ENCODE data around the gene SYT1.
A peak's percentile ranks its signal among the peaks of the same experiment; 100 is the strongest.
"Not testable (repeated sequence)": the region's sequence is repeated elsewhere in the genome, so short reads cannot be mapped to it uniquely, and the experiment has no call there.

The SYT1 gene

GRCh38 chr12:79156846-79157463, 292.4 kb downstream of the SYT1 start:
- peak; percentile 14 for DNase-seq

DNA sequence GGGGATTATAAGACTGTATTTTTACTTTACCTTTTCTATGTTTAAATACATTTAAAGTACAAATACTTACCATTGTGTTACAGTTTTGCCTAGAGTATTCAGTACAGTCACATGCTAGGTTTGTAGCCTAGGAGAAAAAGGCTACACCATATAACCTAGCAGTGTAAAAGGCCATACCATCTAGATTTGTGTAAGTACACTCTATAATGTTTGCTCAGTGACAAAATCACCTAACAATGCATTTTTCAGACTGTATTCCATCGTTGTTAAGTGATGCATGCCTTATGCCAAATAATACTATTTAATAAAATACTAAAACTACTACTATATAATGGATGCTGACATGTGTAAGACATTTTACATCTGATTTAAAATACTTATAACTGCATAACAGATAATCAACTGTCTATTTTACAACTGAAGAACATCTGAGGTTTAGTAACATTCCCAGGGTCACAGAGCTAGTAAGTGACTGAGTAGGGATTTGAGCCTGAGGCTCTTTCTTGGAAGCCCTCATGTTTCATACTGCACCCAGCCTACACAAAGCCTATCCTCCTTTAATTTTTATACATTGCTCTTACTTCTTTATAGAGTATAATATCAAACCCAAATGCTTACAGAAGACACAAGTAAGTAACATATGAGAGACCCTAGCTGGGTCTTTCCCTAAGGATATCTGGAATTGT, 296.8 kb downstream of the SYT1 start:
- DNase-seq = peak; percentile 41

DNA sequence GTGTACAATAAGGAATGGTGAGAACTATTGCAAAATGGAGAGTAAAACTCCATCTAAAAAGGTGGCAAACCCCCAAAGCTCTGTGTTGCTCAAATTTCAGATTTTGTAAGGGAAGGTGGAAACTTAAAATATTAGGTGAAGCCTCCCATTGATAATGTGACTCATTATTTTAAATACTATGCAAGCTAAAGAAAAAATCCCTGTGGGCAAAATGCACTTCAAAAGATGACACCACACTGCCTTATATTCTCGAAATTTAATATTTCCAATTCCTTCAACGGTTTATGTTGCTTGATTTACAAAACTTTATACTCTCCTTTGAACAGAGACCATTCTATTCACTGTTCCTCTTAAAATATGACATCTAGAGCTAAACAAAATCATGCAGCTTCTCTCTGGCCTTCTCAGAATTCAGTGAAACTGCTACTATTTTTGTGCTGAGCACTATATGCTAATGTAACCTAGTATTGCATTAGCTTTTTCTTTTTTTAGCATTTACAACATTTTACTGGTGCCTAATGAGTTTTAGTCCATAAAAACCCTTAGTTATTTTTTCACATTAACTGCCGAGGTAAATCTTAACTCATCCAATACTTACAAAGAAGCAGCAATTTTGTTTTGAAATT, 297.7 kb downstream of the SYT1 start:
- DNase-seq = no peak

GRCh38 chr12:79162948-79163347, 298.4 kb downstream of the SYT1 start:
- no peak for DNase-seq

DNA sequence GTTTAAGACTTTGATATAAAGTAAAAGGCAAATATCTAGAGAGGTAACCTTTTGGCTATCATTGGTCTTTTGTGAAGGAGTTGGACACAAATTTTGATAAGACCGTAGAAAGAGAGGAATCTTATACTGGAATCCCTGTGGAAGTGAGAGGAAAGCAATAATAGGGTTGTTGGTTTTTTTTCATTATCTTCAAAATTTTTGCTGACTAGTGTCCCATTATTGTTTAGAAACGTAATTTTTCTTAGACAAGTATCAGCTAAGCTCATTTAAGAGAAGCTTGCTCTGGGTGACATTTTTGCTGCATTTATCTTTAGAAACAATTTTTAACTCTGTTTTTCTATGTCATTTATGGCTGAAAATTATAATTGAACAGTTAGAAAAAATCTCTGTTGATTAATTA, 300.3 kb downstream of the SYT1 start:
- no peak for DNase-seq

DNA sequence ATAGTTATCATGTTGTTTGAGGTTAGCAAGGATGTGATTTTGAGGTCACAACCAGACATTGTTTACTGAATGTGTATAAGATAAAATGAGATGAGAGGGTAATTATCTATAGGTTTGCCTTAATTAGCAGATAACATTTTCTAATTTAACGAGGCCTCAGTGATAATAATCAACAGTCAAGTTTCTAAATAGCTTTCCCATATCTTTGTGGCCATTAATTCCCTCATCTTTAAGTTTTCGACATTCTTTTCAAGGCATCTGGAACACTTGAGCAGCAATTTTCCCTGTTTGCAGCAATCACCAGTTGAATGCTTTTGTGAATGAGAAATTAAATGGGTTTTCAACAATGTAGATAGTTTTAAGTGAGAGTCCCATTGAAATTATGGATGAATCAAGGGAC, 304.1 kb downstream of the SYT1 start:
- no peak for DNase-seq

GRCh38 chr12:79174626-79175025, 310.1 kb downstream of the SYT1 start:
- DNase-seq = peak; percentile 58

DNA sequence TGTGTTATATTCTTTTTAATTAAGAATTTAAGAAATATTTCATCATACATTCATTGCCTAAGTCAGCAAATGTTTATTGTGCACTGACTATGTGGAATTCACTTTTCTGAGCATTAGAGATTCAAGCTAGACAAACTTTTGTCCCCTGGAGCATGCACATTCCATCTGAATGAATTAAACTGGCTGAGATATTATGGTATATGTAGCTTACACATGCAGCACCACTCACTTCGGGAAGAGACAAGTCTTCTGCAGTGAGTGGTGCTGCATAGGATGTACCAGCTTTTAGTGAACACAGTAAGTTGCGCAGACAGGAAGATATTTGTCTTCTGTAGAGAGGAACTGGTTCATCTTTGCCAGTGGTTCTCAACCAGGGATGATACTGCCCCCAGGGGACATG, 318.4 kb downstream of the SYT1 start:
- no peak for DNase-seq

DNA sequence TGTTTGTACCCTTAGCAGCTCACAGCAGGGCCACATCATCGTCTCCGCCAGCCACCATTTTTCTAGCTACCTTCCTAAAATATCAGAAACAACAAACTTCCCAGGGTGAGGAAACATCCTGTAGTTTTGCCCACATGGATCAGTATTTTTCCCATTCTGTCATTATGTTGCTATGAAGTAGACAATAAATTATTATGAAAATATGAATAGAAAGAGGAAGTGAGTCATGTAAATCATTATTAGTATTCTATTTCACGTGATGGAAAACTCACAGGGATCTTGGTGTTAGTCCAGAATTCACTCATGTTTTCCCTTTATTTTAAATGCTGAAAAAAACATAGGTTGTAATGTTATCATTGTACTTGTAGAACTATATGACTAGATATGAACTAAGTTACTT, 319.4 kb downstream of the SYT1 start:
- DNase-seq = no peak

GRCh38 chr12:79186506-79186905, 321.9 kb downstream of the SYT1 start:
- DNase-seq = no peak

- DNase-seq = no peak
Observed at GRCh38 chr12:79187032-79187431, 322.5 kb downstream of the SYT1 start.

GRCh38 chr12:79191391-79191790, 326.8 kb downstream of the SYT1 start:
- no peak for DNase-seq

DNA sequence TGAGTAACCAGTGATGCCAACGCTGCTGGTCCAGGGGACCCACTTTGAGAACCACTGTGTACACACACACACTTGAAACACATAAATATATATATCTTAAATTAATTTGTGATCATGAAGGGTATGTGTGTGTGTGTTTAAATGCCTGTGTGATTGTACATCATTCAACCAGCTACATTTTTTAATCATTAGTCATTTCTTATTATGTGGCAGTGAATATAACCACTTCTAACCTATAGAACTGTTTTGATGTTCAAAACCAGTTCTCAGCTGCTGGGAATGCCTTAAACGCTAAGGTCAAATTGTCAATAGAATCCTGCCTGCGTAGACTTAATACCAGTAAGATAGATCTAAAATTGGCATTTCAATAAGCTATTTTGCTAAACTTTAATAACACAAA, 330.0 kb downstream of the SYT1 start:
- DNase-seq = no peak

DNA sequence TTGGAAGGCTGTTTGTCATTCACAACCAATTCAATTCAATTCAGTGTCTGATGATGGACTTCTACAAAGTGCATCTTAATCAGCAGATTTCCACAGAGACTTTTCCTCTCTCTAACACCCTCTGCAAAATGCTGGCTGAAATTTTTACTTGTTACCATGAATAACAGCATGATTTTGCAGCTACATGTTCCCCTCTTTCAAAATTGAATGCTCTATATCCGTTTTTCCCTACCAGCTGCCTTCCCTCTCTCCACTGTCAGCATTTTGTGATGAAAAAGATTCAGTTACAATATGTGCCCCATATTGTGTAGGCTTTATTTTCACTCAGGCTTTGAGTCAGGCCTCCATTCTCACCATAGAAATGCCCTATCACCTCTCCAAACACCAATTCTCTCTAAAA, 334.6 kb downstream of the SYT1 start:
- no peak for DNase-seq

DNA sequence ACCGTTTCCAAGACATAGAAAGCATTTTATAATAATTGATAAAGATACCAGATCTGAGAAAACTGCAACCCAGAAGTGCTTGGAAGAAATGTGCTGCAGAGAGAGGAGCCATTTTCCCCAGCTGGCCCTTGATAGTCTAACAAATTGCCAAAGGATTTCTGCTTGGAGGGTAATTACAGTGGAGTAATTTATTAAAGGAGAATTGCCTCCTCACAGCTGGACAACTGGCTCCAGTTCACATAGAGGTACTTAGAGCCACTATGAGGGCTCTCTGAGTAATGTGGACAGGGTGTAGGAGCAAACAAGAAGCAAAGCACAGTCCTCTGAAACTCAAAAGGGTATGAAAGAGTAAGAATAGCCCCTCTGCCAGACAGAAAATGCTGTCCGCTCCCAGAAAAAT, 335.6 kb downstream of the SYT1 start:
- no peak for DNase-seq

DNA sequence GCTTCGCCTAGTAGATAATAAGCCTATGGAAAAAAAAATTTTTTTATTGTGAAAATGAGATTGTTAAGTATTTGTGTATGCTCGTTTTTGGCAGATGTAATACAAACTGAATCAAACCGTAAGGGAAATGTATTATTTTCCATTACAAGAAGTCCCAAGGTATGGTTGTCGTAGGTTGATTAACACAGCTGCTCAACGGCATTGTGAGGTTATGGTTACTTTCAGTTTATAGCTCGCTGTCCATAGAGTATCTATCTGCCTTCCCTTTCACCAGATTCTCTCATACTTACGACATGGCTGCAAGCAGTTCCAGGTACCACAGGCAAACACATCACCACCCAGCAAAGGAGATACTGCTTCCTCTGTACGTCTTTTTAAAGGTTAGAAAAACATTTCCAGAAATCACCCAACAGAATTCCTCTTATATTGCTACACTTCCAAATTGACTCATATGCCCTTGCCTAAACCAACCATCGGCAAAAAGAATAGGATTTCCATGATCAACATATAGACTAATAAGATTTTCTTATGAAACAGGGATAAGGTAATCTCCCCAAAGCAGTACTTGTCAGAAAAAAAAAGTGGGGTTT, 338.6 kb downstream of the SYT1 start:
- DNase-seq = no peak

DNA sequence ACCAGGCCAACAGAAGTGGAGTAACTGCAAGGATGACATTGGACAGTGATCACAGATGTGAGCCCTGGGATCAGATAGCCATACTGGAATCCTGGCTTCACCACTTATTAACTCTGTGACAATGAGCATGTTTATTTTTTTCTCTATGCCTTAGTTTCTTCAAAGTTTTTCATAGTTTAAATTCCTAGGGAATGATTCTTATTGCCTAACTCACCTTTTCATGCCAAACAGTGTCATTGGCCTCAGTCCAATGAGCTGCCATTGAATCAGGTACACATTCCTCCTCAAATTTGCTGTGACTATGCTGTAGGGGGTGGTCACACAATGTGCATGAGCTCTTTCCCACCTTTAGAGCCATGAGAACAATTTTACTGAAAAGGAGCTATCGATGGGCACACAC, 342.3 kb downstream of the SYT1 start:
- no peak for DNase-seq

- DNase-seq = not testable (repeated sequence)
Observed at GRCh38 chr12:79210403-79210802, 345.8 kb downstream of the SYT1 start.

GRCh38 chr12:79217306-79217705, 352.7 kb downstream of the SYT1 start:
- peak; percentile 91 for DNase-seq

DNA sequence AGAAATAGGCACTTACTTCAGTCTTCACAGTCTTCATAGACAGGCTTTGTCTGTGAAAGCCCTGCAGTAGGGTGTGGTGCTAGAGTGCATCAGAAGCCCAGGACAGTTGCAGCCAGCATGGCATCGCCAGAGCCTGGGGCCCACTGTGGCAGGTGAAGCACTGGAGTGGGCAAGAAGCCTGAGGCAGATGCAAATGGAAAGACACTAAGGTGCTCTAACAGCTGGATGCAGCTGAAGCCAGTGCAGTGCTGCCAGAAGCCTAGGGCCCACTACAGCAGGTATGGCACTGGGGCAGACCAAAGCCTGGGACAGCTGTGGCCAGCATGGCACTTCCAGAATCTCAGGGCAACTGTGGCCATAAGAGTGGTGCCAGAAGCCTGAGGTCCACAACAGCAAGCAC, 358.6 kb downstream of the SYT1 start:
- no peak for DNase-seq

GRCh38 chr12:79223761-79224160, 359.2 kb downstream of the SYT1 start:
- no peak for DNase-seq

DNA sequence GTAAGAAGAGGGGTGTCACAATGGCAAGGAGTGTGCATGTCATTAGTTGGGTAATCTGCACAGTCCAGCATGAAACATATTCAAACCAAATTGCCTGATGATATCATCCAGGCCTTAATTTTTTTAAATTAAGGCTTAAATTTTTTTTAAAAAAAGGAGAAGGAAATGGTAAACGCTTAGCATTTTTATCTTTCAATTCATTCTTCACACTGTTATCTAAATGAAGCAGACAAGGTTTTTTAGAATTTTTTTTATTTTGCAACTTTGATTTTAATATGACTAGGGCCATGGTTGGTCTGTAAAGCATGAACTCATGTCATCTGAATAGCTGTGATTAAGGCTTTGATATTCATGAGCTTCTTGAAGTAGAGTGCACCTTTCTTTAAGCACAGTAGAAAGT, 362.5 kb downstream of the SYT1 start:
- DNase-seq = no peak

DNA sequence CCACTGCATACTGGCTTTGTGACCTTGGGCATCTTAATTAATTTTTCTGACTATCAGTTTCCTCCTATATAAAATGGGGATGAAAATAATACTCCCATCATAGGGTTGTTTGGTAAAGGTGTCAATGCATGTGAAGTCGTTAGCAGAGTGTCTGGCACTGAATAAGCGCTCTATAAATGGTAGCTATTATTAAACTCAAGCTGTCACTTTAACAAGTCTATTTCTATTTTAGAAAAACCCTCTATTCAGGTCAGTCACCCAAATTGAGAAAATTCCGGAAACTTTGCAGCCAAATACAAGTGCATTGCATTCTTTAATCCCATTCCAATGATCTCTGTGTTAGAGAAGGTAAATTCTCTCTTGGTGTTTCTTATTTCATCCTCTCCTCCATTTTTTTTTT, 363.1 kb downstream of the SYT1 start:
- DNase-seq = no peak

DNA sequence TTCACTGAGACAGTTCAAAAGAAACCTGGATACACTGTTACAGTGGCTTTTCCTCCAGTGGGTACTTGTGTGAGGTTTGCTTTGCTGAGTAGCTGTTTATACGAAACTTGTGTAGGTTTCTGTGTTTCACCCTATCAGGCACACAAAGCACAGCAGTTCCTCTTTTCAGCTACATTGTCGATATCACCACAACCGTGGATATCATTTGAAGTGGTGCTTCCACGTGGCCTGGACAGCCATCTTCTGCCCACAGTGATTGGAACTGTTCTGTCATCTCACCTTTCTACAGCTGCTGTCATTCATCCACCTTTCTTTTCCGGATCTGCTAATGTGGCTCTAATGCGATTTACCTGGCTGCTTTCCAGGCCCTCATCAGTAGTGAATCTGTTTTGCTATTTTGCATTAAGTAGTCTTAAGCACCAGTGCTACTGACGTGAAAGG, 368.8 kb downstream of the SYT1 start:
- DNase-seq = no peak

All from DMS53 (cell line).